ENCODE data around the gene INTS1.

INTS1 gene

DNA sequence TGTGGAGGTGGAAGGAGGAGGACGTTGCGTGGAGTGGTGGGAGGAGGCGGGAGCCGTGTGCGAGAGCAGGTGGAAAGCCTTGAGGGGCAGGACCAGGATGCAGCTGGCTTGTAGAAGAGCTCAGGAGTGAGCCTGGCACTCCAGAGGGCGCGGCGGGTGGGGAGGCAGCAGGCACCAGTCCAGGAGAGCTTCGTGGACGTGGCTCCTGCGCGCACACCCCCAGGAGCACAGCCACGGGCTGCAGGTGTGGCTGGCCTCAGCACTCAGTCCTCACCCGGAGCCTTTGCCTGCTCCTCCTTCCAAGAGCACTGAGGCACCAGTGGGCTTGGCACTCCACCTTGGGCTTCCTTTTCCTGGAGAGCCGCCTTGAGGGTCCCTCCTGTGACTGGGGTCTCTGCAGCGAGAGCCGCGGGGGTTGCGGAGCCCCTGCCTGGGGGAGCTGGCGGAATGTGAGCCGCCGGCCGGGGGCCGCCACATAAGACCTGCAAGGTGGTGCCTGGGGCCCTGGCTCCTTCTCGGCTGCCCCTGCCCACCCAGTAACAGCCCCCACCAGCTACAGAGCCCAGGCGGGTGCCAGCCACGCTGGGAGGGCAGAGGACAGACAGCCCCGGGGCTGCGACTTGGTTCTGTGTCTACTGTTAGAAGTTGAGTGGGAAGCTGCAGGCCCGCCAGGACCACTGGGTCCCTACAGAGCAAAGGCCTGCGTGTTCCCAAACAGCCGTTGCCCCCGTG is 37.4 kb upstream of the INTS1 start:
- no peak overlapping the region for H3K27ac ChIP-seq (ENCODE audit: low read depth, low read length)
- H3K27me3 ChIP-seq (ENCODE audit: insufficient read depth, low read length), result no peaks in the 10 kb centered on the region
- H3K4me3 ChIP-seq (ENCODE audit: low read depth, low read length), result no peak overlapping the region
- no peaks in the 10 kb centered on the region for H3K36me3 ChIP-seq (ENCODE audit: insufficient read depth, low read length)
- H2AFZ ChIP-seq (ENCODE audit: low read length, unreplicated experiment), result no peak overlapping the region
- H3K4me1 ChIP-seq (ENCODE audit: control insufficient read depth, insufficient read depth, low read length, unreplicated experiment), result peaks cover 19% of the 10 kb centered on the region
- H3K79me2 ChIP-seq (ENCODE audit: control insufficient read depth, insufficient read depth, low read length, unreplicated experiment), result peaks cover 19% of the 10 kb centered on the region

DNA sequence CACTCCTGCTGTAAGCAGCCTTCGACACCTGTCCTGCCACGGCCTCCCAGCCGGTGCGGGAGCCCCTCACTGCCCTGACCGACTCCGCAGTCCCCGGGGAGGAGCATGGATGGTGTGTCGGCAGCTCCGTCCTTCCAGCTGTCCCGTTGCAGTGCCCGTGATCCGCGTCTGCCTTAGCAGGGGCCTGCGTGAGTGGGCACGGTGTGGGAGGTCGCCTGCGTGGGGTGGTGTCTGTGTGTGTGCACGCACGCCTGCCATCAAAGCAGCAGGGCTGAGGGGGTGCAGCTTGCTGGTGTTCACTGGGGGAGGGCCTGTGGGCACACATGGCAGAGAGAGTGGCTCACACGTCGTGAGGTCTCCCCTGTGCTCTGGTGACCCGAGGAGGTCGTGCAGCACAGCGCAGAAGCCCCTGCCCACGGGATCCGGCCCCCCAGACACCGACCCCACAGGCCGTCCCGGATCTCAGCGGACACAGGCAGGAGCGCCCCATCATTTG is 36.6 kb upstream of the INTS1 start:
- Histone ChIP-seq H3K36me3 (ENCODE audit: insufficient read depth, low read length) (no peaks in the 10 kb centered on the region), H3K4me3 (ENCODE audit: low read depth, low read length) (no peak overlapping the region), H2AFZ (ENCODE audit: low read length, unreplicated experiment) (no peak overlapping the region), H3K4me1 (ENCODE audit: control insufficient read depth, insufficient read depth, low read length, unreplicated experiment) (peaks cover 24% of the 10 kb centered on the region), H3K79me2 (ENCODE audit: control insufficient read depth, insufficient read depth, low read length, unreplicated experiment) (peaks cover 24% of the 10 kb centered on the region), H3K27ac (ENCODE audit: low read depth, low read length) (no peak overlapping the region), H3K27me3 (ENCODE audit: insufficient read depth, low read length) (no peaks in the 10 kb centered on the region)

DNA sequence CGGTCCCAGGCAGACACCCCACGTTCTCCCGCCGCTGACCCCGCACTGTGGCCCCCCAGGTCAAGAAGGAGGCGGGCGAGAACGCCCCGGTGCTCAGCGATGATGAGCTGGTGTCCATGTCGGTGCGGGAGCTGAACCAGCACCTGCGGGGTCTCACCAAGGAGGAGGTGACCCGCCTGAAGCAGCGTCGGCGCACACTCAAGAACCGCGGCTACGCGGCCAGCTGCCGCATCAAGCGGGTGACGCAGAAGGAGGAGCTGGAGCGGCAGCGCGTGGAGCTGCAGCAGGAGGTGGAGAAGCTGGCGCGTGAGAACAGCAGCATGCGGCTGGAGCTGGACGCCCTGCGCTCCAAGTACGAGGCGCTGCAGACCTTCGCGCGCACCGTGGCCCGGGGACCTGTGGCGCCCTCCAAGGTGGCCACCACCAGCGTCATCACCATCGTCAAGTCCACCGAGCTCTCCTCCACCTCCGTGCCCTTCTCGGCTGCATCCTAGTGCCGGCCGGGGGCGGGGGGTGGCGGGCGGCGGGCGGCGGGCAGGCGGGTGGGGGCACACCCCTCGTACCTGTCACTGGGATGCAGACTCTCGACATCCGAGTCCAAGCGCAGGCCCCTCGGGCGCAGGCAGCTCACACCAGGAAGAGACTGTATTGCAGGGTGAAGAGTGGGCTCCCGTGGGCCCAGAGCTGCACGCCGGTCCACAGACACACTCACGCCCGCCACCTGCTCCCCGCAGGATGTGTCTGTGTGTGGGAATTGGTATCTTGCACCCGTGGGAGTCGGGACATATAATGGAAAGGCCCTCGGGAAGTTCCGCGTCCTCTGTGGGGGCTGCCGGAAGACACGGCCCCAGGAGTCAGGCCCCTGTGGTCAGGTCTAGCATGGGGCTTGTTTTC is 35.9 kb upstream of the INTS1 start:
- no peak overlapping the region for H2AFZ ChIP-seq (ENCODE audit: low read length, unreplicated experiment)
- H3K4me3 ChIP-seq (ENCODE audit: low read depth, low read length), result no peak overlapping the region
- H3K79me2 ChIP-seq (ENCODE audit: control insufficient read depth, insufficient read depth, low read length, unreplicated experiment), result peaks cover 28% of the 10 kb centered on the region
- no peaks in the 10 kb centered on the region for H3K27me3 ChIP-seq (ENCODE audit: insufficient read depth, low read length)
- no peak overlapping the region for H3K27ac ChIP-seq (ENCODE audit: low read depth, low read length)
- no peaks in the 10 kb centered on the region for H3K36me3 ChIP-seq (ENCODE audit: insufficient read depth, low read length)
- peaks cover 24% of the 10 kb centered on the region for H3K4me1 ChIP-seq (ENCODE audit: control insufficient read depth, insufficient read depth, low read length, unreplicated experiment)

DNA sequence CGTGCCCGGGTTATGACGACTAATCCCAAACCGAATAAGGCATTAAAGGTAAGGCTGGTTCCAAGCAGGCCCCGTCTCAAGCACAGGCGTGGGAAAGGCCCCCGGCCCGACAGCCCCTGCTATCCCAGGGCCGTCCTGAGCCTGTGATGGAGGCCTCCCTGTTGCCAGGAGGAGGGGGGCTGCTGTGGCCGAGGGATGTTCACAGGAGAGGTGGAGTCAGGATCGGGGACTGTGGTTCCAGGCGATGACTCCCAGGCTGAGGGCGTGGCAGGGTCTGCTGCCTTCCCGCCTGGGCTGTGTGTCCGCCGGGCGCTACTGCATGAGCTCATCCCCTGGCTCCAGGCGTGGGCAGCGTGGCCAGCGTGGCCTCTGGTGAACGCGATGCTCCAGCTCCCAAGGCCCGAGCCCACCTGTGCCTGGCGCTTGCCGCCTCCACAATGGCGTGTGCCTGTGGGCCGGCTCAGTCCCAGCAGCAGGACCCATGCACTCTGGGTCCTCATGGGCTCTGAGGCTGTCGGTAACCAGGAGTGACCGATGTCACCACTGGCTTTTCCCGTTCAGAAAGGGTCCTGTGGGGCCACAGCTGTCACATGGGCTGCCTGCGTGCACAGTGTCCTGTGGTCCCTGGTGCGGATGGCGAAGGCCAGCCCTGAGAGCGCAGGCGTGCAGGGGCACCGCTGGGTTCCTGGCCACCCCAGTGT is 35.1 kb upstream of the INTS1 start:
- Histone ChIP-seq H3K4me3 (ENCODE audit: low read depth, low read length) (0 out of 2 replicates have a peak overlapping the region, but pooled peaks have one; percentile 77), H3K4me1 (ENCODE audit: control insufficient read depth, insufficient read depth, low read length, unreplicated experiment) (peaks cover 27% of the 10 kb centered on the region), H3K36me3 (ENCODE audit: insufficient read depth, low read length) (no peaks in the 10 kb centered on the region), H2AFZ (ENCODE audit: low read length, unreplicated experiment) (no peak overlapping the region), H3K79me2 (ENCODE audit: control insufficient read depth, insufficient read depth, low read length, unreplicated experiment) (peaks cover 31% of the 10 kb centered on the region), H3K27me3 (ENCODE audit: insufficient read depth, low read length) (no peaks in the 10 kb centered on the region), H3K27ac (ENCODE audit: low read depth, low read length) (peak overlapping the region; percentile 98; the same call in 1 of the 2 replicates)

DNA sequence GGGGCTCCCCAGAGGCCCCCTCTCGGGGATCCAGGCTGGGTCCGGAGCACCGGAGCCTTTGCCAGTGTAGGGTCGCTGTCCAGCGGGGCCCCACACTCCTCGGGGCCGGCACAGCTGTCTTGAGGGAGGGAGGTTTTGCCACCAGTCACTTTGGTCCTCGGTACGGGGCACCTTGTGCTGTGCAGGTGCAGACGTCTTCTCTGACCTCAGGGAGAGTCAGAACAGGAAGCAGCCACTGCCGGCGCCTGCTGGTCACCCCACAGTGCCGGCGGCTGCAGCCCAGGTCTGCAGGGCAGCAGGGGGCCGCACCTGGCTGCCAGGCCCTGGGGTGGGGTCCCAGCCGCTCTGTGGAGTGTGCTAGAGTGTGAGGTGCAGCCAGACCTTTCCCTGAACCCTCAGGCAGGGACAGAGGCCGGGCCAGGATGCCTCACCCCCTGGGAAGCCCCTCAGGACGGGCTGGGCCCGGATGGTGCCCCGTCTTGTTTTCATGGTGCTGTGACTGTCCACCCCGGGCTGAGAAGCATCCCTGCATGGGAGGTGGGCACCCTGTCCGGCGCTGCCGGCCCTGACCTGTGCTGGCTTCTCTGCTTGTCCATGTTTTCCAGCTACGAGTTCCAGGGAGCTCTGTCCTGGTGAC is 34.5 kb upstream of the INTS1 start:
- H3K36me3 ChIP-seq (ENCODE audit: insufficient read depth, low read length), result no peaks in the 10 kb centered on the region
- peaks cover 34% of the 10 kb centered on the region for H3K79me2 ChIP-seq (ENCODE audit: control insufficient read depth, insufficient read depth, low read length, unreplicated experiment)
- peak overlapping the region; percentile 98 for H3K27ac ChIP-seq (ENCODE audit: low read depth, low read length)
- no peaks in the 10 kb centered on the region for H3K27me3 ChIP-seq (ENCODE audit: insufficient read depth, low read length)
- peak overlapping the region; percentile 77 for H3K4me3 ChIP-seq (ENCODE audit: low read depth, low read length)
- H2AFZ ChIP-seq (ENCODE audit: low read length, unreplicated experiment), result no peak overlapping the region
- H3K4me1 ChIP-seq (ENCODE audit: control insufficient read depth, insufficient read depth, low read length, unreplicated experiment), result peaks cover 32% of the 10 kb centered on the region

DNA sequence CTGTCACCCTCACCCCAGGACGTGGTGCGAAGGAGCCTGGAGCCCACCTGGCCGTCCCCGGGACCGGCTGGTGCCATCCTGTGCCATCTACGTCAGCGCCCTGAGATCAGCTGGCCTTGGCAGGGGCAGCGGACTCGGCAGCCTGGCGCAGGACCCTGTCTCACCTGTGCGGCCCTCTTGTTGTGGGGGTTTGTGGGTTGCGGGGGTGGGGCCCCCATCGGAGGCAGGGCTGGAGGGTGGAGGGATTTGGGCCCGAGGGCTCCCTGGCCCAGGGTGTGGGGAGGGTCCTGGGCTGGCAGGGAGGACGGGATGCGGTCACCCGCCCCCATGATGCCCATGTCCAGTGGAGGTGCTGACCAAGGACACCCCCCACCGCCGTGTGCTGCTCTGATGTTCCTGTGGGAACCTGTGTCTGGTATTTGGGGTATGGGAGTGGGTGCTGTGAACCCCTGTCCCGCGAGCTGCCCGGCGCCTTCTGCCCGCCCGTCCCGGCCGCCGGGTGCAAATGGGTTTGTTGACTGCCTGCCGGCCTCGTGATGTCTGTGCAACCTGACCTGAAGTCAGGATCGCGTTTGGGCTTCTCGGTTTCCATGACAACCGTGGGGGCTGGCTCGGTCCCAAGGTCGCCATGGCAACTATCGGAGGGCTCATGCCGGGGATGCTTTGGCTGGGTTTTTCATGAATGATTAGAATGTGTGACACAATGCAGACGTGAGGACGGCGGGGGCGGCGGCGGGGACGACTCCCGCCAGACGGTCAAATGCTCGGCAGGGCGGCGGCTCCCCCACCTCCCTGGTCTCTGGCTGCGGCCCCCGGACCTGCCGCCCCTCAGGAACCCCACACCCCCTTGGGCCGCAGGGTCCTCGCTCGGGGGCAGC is 33.6 kb upstream of the INTS1 start:
- H3K4me1 ChIP-seq (ENCODE audit: control insufficient read depth, insufficient read depth, low read length, unreplicated experiment), result peaks cover 41% of the 10 kb centered on the region
- H3K79me2 ChIP-seq (ENCODE audit: control insufficient read depth, insufficient read depth, low read length, unreplicated experiment), result peaks cover 34% of the 10 kb centered on the region
- H2AFZ ChIP-seq (ENCODE audit: low read length, unreplicated experiment), result no peak overlapping the region

DNA sequence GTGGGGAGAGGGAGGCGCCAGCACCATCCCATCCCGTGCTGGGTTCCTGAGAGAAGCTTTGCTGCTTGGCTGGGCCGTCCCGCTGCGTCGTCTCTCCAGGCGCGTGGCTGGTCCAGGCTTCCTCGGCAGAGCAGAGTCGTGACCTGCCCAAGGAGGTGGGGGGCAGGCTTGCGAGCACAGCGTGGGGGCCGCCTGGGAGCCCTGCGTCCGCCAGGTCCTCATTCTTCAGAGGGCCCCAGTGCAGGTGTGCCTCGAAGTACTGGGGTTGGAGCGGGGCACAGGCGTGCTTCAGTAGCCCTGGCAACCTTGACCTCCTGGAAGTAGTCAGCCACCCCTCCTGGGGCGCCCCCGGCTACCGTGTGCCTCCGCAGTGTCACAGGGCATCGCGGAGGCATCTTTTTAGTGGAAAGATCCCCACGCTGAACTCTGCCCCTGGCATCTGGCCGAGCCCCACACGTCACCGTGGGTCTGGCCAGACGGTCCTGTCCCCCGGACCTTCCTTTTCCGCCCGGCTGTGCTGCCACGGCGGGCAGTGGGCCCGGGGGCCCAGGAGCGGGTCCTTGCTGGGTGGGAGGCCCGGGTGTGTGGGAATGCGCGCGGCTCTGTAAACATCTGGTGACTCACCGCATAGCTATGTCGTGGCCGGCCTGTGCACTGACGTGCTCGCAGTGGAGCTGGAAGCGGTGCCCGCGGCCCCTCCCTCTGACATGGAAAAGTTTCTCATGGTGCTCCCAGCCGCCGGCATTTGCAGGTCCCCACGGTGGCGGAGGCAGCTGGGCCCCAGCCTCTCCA is 32.8 kb upstream of the INTS1 start:
- Histone ChIP-seq H2AFZ (ENCODE audit: low read length, unreplicated experiment) (no peak overlapping the region), H3K4me3 (ENCODE audit: low read depth, low read length) (peak overlapping the region; percentile 77), H3K27me3 (ENCODE audit: insufficient read depth, low read length) (no peaks in the 10 kb centered on the region), H3K27ac (ENCODE audit: low read depth, low read length) (peak overlapping the region; percentile 98), H3K79me2 (ENCODE audit: control insufficient read depth, insufficient read depth, low read length, unreplicated experiment) (peaks cover 34% of the 10 kb centered on the region), H3K36me3 (ENCODE audit: insufficient read depth, low read length) (no peaks in the 10 kb centered on the region), H3K4me1 (ENCODE audit: control insufficient read depth, insufficient read depth, low read length, unreplicated experiment) (peaks cover 48% of the 10 kb centered on the region)

More for the DNA sequence above, 33.6 kb upstream of the INTS1 start:
- Histone ChIP-seq H3K36me3 (ENCODE audit: insufficient read depth, low read length) (no peaks in the 10 kb centered on the region), H3K27ac (ENCODE audit: low read depth, low read length) (peak overlapping the region; percentile 98), H3K27me3 (ENCODE audit: insufficient read depth, low read length) (no peaks in the 10 kb centered on the region), H3K4me3 (ENCODE audit: low read depth, low read length) (peak overlapping the region; percentile 77)

DNA sequence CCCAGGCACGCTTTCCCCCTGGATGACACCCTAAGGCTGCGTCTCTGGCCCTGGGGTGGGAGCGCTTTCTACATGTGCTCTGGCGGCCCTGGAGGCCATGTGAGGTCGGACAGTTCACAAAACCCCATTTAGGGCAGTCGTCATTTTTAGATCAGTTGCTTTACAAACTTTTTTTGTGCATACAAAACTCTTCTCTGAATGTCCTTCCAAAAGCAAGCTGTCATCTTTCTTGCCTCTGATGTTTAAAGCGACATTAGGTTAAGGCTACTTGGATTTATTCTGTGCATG is 32.2 kb upstream of the INTS1 start:
- no peaks in the 10 kb centered on the region for H3K36me3 ChIP-seq (ENCODE audit: insufficient read depth, low read length)
- H3K27me3 ChIP-seq (ENCODE audit: insufficient read depth, low read length), result no peaks in the 10 kb centered on the region
- peaks cover 52% of the 10 kb centered on the region for H3K4me1 ChIP-seq (ENCODE audit: control insufficient read depth, insufficient read depth, low read length, unreplicated experiment)
- H3K27ac ChIP-seq (ENCODE audit: low read depth, low read length), result peak overlapping the region; percentile 98
- H3K79me2 ChIP-seq (ENCODE audit: control insufficient read depth, insufficient read depth, low read length, unreplicated experiment), result peaks cover 34% of the 10 kb centered on the region
- H3K4me3 ChIP-seq (ENCODE audit: low read depth, low read length), result peak overlapping the region; percentile 77; the same call in 1 of the 2 replicates
- no peak overlapping the region for H2AFZ ChIP-seq (ENCODE audit: low read length, unreplicated experiment)
